Common myeloid progenitor, CD34-positive (primary cell): ENCODE data around the gene TMC8.

ENCODE experiments used
- CTCF ChIA-PET: fragments of 350-600 bp; sonication (Branson Sonifier 250); formaldehyde crosslinking; loops from one replicate; lab custom pipeline; 2021; ENCODE audit warnings: antibody characterized with exemption; lab: Charles Lee
- POLR2A ChIA-PET: fragments of 350-600 bp; sonication (Branson Sonifier 250); formaldehyde crosslinking; loops from one replicate; lab custom pipeline; 2021; ENCODE audit warnings: antibody characterized with exemption; lab: Charles Lee
- DNase-seq, 3 donors: peaks; one replicate each; pipeline versions ENCODE4 v3.0.0 to v3.0.0-alpha.2; 2013
- H3K27ac ChIP-seq, 2 experiments: 1 replicate in 1 of 2; 2 replicates in 1 of 2; pipeline ENCODE4 v1.7.0; 2013; ENCODE audit warnings: inconsistent platforms in 2 of 2, low read length in 2 of 2, mild to moderate bottlenecking in 2 of 2, low read depth in 1 of 2, moderate library complexity in 1 of 2; ENCODE audit not compliant: severe bottlenecking in 2 of 2, insufficient read depth in 1 of 2, poor library complexity in 1 of 2
- H3K27me3 ChIP-seq, 5 experiments: replicated peaks in 2 of 5; 1 replicate in 3 of 5; 2 replicates in 2 of 5; pipeline versions ENCODE4 v1.6.1 to v1.7.0; 2013; ENCODE audit warnings: low read length in 4 of 5, mild to moderate bottlenecking in 2 of 5, moderate library complexity in 2 of 5, inconsistent platforms in 1 of 5; ENCODE audit not compliant: insufficient read depth in 5 of 5, control insufficient read depth in 4 of 5
- H3K36me3 ChIP-seq, 4 experiments: 1 replicate in 2 of 4; 2 replicates in 2 of 4; pipeline versions ENCODE4 v1.6.1 to v1.7.0; 2013; ENCODE audit warnings: low read length in 3 of 4, control low read depth in 1 of 4, mild to moderate bottlenecking in 1 of 4; ENCODE audit not compliant: control insufficient read depth in 4 of 4, insufficient read depth in 4 of 4
- H3K4me1 ChIP-seq, 4 experiments: 1 replicate in 3 of 4; 2 replicates in 1 of 4; pipeline versions ENCODE4 v1.6.1 to v1.7.1; 2013; ENCODE audit warnings: low read length in 3 of 4, mild to moderate bottlenecking in 3 of 4, control low read depth in 1 of 4, inconsistent platforms in 1 of 4, moderate library complexity in 1 of 4; ENCODE audit not compliant: control insufficient read depth in 4 of 4, insufficient read depth in 4 of 4; ENCODE audit errors: control extremely low read depth in 1 of 4
- H3K4me3 ChIP-seq, 7 experiments: 1 replicate in 4 of 7; 2 replicates in 3 of 7; pipeline versions ENCODE4 v1.5.1 to v1.7.0; 2013; ENCODE audit warnings: mild to moderate bottlenecking in 7 of 7, low read length in 6 of 7, moderate library complexity in 6 of 7, inconsistent platforms in 2 of 7, low read depth in 2 of 7, control low read depth in 1 of 7; ENCODE audit not compliant: insufficient read depth in 4 of 7, control insufficient read depth in 1 of 7; ENCODE audit errors: extremely low read depth in 1 of 7
- H3K9me3 ChIP-seq, 5 experiments: 1 replicate in 4 of 5; 2 replicates in 1 of 5; pipeline versions ENCODE4 v1.6.1 to v1.7.1; 2013; ENCODE audit warnings: low read length in 4 of 5, mild to moderate bottlenecking in 2 of 5, inconsistent platforms in 1 of 5, low read depth in 1 of 5, moderate library complexity in 1 of 5; ENCODE audit not compliant: control insufficient read depth in 4 of 5, insufficient read depth in 2 of 5; ENCODE audit errors: control extremely low read depth in 1 of 5
- WGBS: methylation state at CpG from one replicate; pipeline ENCODE4 v1.1.5; 2013; ENCODE audit not compliant: insufficient coverage; 5-methylcytosine and 5-hydroxymethylcytosine counted together

TMC8 gene

DNA sequence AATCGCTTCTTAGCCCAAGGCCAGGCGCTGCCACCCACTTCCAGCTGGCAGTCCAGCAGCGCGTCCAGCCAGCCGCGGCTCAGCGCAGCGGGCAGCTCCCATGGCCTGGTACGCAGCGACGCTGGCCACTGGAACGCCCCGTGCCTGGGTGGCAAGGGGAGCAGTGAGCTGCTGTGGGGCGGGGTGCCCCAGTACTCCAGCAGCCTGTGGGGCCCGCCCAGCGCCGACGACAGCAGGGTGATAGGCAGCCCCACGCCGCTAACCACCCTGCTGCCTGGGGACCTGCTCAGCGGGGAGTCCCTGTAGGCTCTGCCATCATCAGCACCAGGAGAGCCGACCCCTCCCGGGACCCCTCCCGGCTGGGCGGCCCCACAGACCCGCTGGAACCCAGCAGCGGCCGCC, 26.0 kb upstream of the TMC8 start:
- Histone ChIP-seq H3K27me3 (no peaks in the 10 kb centered on the region), H3K36me3 (peaks cover 11 to 70% (median 45%) of the 10 kb centered on the region in 4 experiments), H3K9me3 (no peaks in the 10 kb centered on the region), H3K27ac (no peak overlapping the region), H3K4me1 (no peaks in the 10 kb centered on the region), H3K4me3 (no peak overlapping the region)
- DNase-seq, result no peak
- ChIA-PET CTCF (no interaction called here), POLR2A (no interaction called here)
- 99% methylated on average over 28 of the region's 28 CpGs for WGBS

DNA sequence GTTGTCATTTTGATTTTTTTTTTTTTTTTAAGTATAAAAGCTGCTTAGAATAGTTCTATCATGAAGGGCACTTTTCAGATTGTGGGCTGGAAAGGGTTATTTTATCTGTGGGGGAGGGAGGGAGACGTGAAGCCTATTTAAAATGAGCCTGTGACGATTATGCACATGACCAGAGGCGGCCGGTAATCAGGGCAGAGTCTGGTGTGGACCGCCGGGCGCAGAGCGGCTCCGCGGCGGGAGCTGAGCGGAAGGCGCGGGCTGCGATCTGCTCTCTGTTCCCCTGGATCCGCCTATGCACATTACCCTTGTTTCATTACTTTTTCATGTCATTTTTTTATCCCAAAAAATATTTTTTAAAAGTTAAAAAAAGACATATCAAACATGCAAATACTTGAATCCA, 25.5 kb upstream of the TMC8 start:
- ChIA-PET POLR2A (no interaction called here), CTCF (no interaction called here)
- Histone ChIP-seq H3K4me3 (no peak overlapping the region), H3K27ac (no peak overlapping the region), H3K9me3 (no peaks in the 10 kb centered on the region), H3K4me1 (no peaks in the 10 kb centered on the region), H3K36me3 (peaks cover 8 to 68% (median 44%) of the 10 kb centered on the region in 4 experiments), H3K27me3 (no peaks in the 10 kb centered on the region)
- DNase-seq, result no peak
- WGBS, result 98% methylated on average over 14 of the region's 16 CpGs

- WGBS, result 98% methylated on average over 8 of the region's 13 CpGs
- Histone ChIP-seq H3K4me1 (no peaks in the 10 kb centered on the region), H3K27ac (no peak overlapping the region), H3K27me3 (no peaks in the 10 kb centered on the region), H3K9me3 (no peaks in the 10 kb centered on the region), H3K36me3 (peaks cover 7 to 68% (median 45%) of the 10 kb centered on the region in 4 experiments), H3K4me3 (no peak overlapping the region)
- CTCF ChIA-PET, result no interaction called here
- POLR2A ChIA-PET, result no interaction called here
- DNase-seq, result no peak
Measured at GRCh38 chr17:78105551-78105950, 25.0 kb upstream of the TMC8 start.

DNA sequence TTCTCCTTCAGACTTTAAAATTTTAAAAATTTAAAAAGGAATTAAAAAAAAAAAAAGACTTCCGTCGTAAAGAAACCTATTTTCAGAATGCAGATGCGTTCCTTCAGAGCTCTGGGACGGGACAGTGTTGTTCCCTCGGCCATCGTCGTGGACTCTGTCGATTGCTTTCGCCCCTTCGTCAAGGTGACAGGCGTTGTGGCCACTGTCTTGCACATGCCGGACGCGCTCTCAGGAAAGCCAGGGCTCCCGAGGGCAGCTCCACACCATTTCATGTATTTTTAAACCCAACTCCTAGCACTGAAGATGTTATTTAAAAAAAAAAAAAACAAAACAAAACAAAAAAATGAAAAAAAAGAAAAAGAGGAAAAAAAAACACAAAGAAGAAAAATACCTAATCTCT, 24.4 kb upstream of the TMC8 start:
- CTCF ChIA-PET, result interaction anchor here (1.4 kb wide), 1 partner anchor 144 kb away, joined by 4 read pairs; no protein-coding TSS in a partner anchor
- POLR2A ChIA-PET, result no interaction called here
- Histone ChIP-seq H3K27me3 (no peaks in the 10 kb centered on the region), H3K9me3 (no peaks in the 10 kb centered on the region), H3K4me3 (no peak overlapping the region), H3K27ac (no peak overlapping the region), H3K36me3 (peaks cover 11 to 75% (median 49%) of the 10 kb centered on the region in 4 experiments), H3K4me1 (no peaks in the 10 kb centered on the region)
- DNase-seq, result no peak
- 96% methylated on average over 9 of the region's 15 CpGs for WGBS

DNA sequence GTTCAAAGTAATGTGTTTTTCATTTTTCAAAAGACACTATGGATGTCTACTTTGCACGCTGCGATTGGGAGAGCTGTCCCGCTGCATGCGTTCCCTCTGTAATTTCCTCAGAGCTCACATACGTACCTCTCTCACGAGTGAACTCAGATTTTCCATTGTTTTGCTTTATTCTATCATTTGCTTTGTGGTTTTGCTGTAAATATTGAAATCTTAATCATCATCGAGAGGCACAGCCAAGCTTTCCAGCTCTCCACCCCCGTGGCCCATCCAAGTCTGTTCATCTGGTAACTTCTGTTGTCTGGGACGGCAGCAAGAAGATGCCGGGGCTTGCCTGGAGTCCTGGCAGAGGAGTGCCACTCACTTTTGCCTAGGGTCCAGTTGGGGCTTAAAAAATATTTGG, 23.1 kb upstream of the TMC8 start:
- CTCF ChIA-PET, result interaction anchor here (1.4 kb wide), 2 partner anchors 23 to 143 kb away, joined by 4 to 6 read pairs; no protein-coding TSS in a partner anchor
- peaks cover 13 to 76% (median 49%) of the 10 kb centered on the region in 4 experiments for H3K36me3 ChIP-seq
- WGBS, result 93% methylated on average over 3 of the region's 10 CpGs
- no peaks in the 10 kb centered on the region for H3K27me3 ChIP-seq
- POLR2A ChIA-PET, result no interaction called here
- H3K9me3 ChIP-seq, result no peaks in the 10 kb centered on the region
- no peak for DNase-seq
- no peak overlapping the region for H3K4me3 ChIP-seq
- H3K4me1 ChIP-seq, result no peaks in the 10 kb centered on the region
- no peak overlapping the region for H3K27ac ChIP-seq

- no peaks in the 10 kb centered on the region for H3K9me3 ChIP-seq
- ChIA-PET CTCF (interaction anchor here (1.2 to 9.4 kb wide), 3 partner anchors 24 to 69 kb away, joined by 3 to 122 read pairs (median 6); partner anchors contain the start of gene TMC8), POLR2A (interaction anchor here (0.7 kb wide), 1 partner anchor 8 kb away, joined by 3 read pairs; no protein-coding TSS in a partner anchor)
- H3K27ac ChIP-seq, result no peak overlapping the region
- DNase-seq, result no peak
- WGBS, result 96% methylated on average over 15 of the region's 21 CpGs
- peaks cover 0 to 3% (median 0%) of the 10 kb centered on the region in 4 experiments for H3K4me1 ChIP-seq
- H3K4me3 ChIP-seq, result no peak overlapping the region
- H3K27me3 ChIP-seq, result no peaks in the 10 kb centered on the region
- H3K36me3 ChIP-seq, result peaks cover 13 to 76% (median 50%) of the 10 kb centered on the region in 4 experiments
Measured at GRCh38 chr17:78107976-78108725, 22.4 kb upstream of the TMC8 start.
